Erythroblast (primary cell): Measurements from ENCODE around the gene CARD14.

Experiments
- GATA1 ChIP-seq: IDR thresholded peaks from 2 replicates; pipeline ENCODE4 v1.6.1; 2011; ENCODE audit warnings: low read depth, mild to moderate bottlenecking, control low read depth, low read length, moderate library complexity
- POLR2A ChIP-seq: IDR thresholded peaks from 2 replicates; pipeline ENCODE4 v1.6.1; 2011; ENCODE audit warnings: mild to moderate bottlenecking, low read length

DNA sequence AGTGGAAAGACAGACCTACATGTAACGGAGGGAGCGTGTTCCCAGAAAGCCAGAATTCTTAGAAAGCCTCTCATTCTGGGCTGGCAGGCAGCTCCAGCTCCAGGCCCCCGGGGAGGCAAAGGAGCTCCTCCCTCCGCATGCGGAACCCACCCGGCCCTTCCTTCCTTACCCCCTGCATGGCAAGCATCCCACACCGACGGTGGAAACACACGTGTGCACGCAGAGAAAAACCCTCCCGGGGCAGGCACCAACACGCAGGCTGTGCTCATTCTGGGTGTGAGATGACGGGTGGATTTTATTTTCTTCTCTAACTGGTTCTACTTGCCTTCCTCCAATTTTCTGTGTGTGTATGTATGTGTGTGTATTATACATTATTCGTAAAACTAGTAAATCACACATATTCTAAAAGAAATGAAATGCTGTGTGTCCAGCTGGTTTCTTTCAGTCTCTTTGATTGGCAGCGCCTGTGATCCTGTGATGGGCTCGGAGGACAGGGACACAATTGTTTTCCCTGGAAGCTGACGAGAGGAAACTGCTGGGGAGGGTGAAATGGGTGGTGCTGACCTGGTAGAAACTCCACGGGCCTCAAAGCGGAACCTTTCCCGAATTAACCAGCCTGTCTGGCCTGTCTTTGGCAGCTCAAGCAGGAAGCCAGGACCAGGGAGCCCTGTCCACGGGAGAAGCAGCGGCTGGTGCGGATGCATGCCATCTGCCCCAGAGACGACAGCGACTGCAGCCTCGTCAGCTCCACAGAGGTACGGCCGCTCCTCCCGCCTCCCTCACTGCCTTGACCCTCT, 22.2 kb downstream of the CARD14 start:
- no peak for TF ChIP-seq POLR2A
- TF ChIP-seq GATA1 = no peak
